ENCODE data around the gene DOCK1.

DOCK1 gene

DNA sequence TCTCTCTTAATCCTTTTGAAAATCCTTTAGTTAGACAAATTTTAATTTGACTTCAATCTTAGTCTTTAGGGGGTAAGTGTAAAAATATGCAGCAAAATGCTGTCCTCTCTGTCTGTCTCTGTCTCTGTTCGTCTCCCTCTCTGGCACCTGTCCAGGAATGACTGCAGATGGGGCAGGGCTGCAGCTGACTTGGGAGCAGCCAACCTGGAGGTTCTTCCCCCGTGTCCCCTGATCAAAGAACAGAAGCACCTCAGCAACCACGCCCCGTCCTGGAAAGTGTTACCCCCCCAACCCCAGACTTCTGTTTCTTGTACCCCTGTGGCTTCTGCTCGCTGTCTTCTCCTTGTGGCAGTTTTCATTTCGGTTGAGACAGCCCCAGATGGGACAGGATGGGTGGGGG lies 502.3 kb downstream of the DOCK1 start:
- FAIRE-seq: no peak
- DNase-seq (ENCODE audit: insufficient read length, low spot score): no peak

DNA sequence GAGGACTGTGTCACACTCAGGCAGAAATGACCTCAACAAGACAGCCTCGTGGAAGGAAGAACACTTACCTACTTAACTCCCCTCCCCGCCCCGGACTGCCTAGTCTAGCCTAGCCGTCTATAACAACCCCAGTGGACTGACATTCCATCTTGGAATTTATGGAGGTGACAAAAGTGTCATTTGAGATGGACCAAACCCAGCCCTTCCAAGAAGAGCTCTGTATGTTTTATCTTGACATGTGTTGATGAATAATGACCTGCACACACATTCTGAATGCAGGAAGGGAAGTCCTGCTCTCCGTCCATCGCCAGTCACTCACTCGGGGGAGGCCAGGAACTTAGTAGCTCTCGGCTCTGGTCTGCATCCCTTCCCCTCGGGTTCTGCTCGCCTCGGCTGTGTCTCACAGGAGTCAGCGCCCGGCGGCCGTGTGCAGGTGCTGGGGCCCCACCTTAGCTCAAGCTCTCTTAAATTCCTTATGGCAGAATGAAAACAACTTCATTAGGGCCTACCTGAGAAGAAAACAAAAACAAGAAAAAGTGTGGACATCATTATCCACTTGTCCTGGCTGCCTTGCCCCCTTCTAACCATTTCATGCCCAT lies 503.0 kb downstream of the DOCK1 start:
- no peak for FAIRE-seq
- no peak for DNase-seq (ENCODE audit: insufficient read length, low spot score)

DNA sequence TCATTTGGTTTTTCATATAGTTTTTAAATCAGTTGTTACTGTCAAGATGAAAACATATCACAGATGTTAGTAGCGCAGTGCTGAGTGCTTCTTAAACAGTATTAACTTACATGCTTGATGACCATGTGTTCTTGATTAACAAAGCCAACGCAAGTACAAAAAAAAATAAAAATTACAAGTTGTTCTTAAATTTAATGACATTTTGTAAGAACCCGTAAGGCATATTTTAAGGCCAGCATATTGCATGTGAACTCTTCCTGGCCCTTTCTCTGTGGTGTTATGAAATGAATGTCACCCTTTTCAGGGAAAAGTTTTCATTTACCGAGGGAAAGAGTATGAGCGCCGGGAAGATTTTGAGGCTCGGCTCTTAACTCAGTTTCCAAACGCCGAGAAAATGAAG lies 503.5 kb downstream of the DOCK1 start:
- FAIRE-seq: no peak
- DNase-seq (ENCODE audit: insufficient read length, low spot score): no peak

DNA sequence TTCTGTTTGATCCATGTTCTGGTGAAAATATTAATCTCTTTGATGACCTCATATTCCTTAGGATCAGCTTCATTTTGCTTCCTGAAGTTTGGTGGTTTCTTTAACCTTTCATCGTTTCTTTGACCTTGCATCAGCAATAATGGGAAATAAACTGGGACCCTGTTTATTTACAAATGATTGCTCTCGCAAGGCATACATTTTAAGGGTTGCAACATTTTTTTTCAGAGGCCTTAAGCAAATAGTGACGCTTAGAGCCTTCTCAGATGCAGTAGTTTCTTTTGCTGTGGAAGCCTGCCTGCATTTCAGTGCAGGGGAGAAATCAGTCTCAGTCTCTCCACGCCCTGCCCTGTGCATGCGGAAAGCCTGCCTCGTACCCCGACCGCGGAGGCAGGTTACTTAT lies 504.8 kb downstream of the DOCK1 start:
- FAIRE-seq (no peak), DNase-seq (ENCODE audit: insufficient read length, low spot score) (no peak)

DNA sequence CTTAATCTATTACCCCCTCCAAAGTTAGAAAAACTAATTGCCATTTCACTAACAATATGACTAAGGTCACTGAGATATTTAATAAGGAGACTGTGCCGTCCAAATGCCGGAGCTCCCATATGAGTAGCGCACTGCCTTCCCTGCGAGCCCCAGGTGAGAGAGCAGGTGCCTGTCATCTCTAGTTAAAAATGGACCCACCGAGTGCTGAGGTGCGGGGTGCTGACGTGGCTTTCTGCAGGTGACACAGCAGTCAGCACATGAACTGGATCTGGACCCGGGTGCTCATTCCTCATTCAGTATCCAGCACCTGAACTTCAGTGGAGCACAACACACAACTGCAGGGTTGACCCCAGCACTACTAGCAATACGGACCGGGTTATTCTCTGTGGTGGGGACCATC lies 505.8 kb downstream of the DOCK1 start:
- FAIRE-seq: no peak
- DNase-seq (ENCODE audit: insufficient read length, low spot score): no peak

DNA sequence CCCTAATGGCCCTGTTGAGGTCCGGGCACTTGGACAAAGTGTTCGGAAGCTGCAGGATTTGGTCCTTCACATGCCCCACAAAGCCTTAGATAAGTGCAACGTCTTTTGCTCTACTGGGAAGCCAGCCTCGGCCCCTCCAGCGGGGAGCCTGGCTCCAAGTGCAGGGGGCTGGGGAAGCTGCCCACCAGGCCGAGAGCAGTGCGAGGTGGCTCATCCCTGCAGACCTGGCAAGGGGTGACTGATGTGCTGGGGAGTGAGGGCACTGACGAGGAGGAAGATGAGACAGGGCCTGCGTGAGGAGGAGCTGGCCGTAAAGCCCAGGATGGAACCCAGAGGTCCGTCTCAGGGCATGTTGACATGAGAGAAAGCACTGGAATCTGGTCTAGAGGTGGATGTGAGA lies 508.1 kb downstream of the DOCK1 start:
- FAIRE-seq: no peak
- DNase-seq (ENCODE audit: insufficient read length, low spot score): no peak

DNA sequence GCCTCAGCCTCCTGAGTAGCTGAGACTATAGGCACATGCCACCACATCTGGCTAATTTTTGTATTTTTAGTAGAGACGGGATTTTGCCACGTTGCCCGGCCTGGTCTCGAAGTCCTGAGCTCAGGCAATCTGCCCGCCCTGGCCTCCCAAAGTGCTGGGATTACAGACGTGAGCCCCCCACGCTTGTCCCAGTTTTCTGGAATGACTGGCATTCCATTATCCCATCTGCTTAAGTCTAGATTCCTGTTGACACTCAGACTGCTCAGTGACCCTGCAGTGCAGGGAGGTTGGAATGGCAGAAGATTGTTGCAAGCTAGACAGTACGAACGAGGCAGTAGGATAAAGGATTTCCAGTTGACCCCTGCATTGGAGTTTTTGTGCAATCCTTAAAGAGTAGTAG lies 508.8 kb downstream of the DOCK1 start:
- FAIRE-seq (no peak), DNase-seq (ENCODE audit: insufficient read length, low spot score) (no peak)

DNA sequence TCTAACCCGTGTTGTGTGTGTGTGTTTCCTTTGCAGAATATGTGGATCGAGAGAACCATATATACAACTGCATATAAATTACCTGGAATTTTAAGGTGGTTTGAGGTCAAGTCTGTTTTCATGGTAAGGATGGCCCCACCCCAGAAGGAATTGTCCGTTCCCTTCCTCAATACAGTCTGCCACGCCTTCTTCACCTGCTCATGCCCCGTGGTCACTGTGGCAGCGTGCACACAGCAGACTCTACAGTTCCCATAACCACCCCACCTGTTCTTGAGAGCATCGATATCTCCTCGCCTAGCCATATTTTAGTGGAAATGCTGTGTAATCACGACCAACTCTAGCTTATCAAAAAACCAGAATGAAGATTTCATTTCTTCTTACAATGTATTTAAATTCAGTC lies 509.9 kb downstream of the DOCK1 start:
- FAIRE-seq: no peak
- no peak for DNase-seq (ENCODE audit: insufficient read length, low spot score)

DNA sequence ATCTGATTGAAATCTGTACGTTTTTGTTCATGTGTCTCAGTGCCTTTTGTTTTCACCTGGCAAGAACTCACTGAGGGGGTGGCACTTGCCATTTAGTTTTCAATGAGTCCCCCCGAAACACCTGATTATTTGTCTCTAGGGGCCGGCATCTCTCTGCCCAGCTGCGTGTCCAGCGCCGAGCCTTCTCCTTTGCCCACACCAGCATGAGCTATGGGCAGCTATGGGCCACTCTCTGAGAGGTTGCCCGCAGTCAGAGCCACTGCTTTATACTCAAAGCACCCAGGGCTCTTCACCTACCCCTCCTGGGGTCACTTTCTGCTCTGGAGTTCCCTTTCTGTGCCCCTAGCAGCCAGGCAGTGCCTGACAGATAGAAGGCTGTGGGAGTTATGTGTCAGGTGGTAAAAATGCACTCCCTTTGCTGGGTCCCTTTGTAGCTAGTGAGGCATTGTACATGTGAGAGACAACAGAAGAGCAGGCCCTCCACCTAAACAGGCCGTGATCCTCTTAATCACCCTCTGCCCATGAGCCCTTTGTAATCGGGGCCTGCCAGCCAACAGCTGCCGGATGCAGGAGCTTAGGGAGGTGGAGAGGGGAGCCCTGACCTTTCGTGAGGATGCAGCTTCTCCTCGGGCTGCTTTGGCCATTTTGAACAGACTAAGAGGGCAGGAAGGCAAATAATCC lies 510.8 kb downstream of the DOCK1 start:
- no peak for FAIRE-seq

DNA sequence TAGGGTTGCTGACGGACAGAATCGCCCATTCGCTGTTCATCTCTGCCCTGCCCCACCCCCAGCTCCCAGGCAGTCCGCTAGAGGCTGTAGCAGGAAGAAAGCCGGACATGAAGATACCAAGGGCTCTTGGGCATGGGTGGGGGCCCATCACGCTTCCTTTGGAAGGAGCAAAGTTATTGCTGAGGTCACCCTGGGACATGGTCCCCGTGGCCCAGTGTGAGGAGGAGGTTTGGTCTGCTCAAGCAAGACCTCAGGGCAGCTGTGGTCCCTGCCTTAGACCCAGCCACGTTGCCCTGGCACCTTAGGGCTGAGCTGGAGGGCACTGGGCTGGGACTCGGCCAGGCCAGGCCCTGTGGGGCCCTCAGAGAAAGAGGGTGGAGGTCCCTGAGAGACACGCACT lies 511.8 kb downstream of the DOCK1 start:
- FAIRE-seq: no peak

More for the DNA sequence above, 510.8 kb downstream of the DOCK1 start:
- no peak for DNase-seq (ENCODE audit: insufficient read length, low spot score)

DNA sequence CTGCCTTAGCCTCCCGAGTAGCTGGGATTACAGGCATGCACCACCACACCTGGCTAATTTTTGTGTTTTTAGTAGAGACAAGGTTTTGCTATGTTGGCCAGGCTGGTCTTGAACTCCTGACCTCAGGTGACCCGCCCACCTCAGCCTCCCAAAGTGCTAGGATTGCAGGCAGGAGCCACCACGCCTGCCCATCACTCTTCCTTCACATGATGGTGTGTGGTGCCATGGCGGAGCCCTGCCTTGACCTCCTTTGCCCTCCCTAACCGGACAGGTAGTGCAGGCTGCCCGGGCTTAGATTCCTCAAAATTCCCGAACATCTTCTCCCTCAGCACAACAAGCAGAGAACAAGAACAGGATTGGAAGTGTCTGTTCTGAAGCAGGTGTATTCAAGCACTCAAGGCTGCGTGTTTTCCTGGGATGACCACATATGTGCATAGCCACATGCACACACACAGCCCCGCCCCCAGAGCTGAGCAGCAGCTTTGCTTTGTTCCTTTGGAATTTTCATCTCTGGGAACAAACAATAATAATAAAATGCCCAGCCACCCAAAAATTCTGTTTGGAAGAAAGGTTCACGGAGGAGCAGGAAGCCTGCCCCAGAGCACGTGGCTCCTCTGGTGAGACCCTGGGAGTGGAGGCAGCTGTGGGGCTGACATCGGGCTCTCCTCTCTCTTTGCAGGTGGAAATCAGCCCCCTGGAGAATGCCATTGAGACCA lies 512.6 kb downstream of the DOCK1 start:
- DNase-seq (ENCODE audit: insufficient read length, low spot score): no peak
- FAIRE-seq: no peak

More for the DNA sequence above, 511.8 kb downstream of the DOCK1 start:
- DNase-seq (ENCODE audit: insufficient read length, low spot score): no peak

DNA sequence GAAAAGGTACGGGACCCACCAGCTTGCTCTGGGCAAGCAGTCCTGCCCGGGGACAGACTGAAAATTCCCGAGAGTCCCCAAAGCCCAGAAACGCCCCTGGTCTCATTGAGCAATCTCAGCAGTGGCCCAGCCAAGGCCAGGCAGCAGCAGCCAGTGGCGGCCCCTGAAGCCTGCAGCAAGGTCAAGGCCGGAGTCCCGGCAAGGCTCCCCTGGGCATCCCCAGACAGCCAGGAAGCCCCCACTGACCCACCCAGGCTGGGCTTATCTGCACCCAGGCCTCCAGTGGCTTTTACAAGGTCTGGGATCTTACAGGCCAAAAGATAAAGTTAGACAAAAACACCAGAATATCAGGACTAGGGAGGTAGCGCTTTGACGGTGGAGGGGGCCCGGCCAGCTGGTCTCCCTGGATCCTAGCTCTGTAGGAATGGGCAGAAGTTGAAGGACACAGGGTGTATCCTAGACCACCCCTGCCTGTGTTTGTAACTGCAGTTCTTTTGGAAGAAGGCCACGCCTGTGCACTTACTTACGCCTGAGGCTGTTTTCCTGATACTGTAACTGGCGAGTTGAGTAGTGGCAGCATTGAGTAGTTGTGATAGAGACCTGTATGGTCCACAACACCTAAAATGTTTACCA lies 513.4 kb downstream of the DOCK1 start:
- DNase-seq (ENCODE audit: insufficient read length, low spot score) (no peak), FAIRE-seq (no peak)

DNA sequence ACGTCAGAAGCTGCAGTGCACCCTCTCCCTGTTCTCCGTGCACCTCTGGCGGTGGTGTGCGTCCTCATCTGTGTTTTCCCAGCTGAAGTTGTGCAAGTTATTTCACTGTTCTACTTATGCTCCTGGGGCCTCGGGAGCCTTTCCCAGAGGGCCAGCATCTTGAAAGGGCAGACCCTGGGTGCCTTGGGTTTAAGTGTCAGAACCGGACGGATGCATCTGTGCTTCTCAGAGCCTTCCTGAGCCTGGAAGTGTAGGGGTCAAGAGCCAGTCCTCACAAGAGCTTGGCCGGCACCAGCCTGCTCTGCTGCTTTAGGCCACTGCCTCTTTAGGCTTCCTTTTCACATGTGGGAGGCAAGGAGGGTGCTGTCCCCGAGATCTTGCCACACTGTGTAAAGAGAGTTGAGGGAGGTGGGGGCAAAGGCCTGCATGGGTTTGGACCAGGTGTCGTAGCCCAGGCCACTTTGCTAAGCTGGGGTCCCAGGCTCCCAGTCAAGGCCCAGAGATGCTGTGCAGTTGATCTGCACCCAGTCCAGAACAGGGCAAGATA lies 515.0 kb downstream of the DOCK1 start:
- no peak for DNase-seq (ENCODE audit: insufficient read length, low spot score)
- FAIRE-seq: no peak

DNA sequence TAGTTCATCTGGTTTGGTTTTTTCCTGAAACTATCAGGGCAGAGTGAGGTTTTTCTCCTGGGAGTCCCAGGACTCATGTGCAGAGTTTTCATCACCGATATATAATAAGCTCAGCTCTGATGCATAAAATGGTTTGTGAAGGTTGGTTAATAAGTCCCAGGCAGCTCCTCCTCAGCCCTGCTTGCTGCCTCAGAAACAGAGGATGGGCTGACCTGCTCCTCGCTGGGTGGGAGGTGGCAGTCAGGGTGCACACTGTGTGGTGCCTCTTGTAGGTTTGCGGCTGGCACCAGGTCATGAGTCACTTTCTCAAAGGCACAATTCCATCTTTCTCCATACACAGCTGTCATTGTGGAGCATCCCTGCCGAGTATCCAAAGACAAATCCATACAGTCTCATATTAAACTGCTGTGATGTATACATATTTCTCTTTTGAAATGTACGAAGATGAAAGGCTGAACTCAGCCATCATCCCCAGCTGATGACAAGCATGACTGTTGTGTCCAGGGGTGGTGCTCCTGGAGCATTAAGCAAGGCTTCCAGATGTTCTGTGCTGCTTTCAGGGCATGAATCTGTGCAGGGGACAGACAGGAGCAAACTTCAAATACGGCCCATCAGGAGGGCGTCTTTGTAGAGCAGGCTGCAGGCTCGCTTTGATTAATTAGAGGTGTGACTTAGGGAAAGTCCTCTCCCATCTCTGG lies 518.1 kb downstream of the DOCK1 start:
- FAIRE-seq (no peak), DNase-seq (ENCODE audit: insufficient read length, low spot score) (no peak)

DNA sequence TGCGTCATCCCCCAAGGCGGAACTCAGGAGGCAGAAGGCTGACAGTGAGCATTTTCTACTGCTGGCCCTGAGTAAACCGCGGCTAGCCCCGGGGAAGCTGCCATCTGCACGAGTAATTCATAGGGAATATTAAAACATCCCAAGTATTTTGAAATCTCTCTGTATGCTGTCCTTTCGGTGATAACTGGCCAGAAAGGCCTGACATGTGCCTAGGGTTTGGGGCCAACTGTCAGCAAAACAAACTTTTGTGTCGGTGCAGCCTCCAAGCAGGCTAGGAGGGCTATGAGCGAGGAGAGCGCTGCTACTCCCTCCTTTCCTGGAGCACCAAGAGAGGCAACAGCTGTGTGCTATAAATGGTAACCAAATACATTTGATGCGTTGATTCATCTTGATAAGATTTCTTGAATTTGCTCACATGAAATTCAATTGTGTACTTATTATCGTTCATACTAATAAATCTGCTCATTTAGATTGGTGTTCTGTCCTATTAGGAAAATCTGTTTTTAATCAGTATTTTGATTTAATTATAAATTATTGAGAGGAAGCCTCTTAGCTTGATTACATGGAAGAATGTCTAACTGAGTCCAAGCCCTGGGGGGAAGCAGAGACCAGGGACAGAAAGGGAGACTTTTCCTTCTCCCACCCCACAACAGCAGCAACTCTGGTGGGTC lies 519.5 kb downstream of the DOCK1 start:
- no peak for DNase-seq (ENCODE audit: insufficient read length, low spot score)
- no peak for FAIRE-seq

DNA sequence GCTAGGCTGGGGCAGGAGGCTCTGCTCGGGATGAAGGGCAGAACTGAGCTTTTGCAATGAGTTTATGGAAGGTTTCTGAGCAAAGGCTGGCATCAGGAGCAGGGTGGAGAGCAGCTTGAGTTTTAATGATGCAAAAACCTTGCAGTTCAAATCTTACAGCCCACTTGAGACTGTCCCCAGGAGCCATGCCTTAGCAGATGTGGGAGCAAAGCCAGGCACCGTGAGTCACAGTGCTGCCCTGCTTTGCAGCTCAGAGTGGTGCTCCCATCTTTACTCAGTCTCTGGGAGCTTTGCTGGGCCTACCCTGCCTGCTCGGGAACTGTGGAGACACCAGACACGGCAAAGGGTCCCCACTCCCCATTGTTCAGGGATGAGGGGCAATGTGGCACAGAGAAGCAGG lies 521.5 kb downstream of the DOCK1 start:
- no peak for FAIRE-seq
- no peak for DNase-seq (ENCODE audit: insufficient read length, low spot score)

DNA sequence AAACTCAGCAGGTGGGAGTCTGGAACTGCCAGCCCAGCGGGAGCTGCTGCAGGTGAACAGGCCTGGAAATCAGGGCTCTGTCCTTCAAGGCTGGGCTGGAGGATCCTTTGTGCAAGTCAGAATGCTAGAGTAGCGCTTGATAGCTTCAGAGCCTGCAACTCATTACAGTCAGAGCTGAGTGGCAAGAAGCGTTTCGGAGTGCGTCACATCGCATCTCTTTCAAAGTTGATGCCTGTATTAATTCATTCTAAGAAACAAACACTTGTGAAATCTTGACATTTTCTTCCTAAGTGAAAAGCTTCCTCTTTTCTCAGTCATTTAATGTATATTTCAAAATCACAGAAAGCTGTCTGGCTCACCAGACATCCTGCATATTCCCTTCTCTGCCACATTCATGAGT lies 522.7 kb downstream of the DOCK1 start:
- no peak for DNase-seq (ENCODE audit: insufficient read length, low spot score)
- no peak for FAIRE-seq

DNA sequence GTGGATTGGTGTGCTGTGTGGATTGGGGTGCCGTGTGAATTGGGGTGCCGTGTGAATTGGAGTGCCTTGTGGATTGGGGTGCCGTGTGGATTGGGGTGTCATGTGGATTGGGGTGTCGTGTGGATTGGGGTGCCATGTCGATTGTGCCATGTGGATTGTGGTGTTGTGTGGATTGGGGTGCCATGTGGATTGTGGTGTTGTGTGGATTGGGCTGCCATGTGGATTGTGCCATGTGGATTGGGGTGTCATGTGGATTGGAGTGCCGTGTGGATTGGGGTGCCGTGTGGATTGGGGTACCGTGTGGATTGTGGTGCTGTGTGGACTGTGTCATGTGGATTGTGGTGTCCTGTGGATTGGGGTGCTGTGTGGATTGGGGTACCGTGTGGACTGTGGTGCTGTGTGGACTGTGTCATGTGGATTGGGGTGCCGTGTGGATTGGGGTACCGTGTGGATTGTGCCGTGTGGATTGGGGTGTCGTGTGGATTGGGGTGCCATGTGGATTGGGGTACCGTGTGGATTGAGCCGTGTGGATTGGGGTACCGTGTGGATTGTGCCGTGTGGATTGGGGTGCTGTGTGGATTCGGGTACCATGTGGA lies 523.3 kb downstream of the DOCK1 start:
- no peak for FAIRE-seq
- DNase-seq (ENCODE audit: insufficient read length, low spot score): no peak

DNA sequence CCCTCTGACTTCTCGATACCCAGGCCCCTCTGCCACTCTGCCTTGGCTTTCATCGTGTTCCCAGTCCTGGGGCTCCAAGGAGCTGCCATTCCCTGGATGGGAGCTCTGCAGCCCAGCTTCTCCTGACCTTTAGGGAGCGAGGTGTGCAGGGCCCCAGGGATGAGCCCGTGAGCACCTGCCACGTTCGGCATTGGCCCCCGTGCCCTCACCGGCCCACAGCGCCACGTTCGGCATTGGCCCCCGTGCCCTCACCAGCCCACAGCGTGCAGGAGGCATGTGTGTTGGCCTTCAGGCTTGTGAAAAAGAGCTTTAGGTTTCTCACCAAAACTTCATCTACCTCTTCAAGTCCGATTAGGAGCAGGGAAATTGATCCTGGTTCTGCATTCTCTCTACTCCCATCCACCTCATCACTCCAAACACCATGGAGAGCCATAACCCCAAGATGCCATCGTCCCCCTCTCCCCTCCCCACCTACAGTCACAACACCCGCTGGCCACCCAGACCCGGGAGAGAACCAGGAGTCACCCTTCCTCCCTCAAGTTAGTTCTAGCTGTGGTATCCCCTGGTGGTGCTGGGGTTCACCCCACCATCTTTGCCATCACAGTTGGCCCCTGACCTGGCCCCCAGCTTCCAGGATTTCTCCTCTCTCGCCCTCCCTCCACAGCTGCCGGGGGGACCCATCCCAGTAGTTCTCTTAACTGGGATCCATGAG lies 524.5 kb downstream of the DOCK1 start:
- DNase-seq (ENCODE audit: insufficient read length, low spot score) (no peak), FAIRE-seq (no peak)
